HG03457 (cell line): Measurements from ENCODE around the gene DTX1.

ENCODE experiments used
- ATAC-seq: cut with Tn5 transposase; IDR thresholded peaks from one replicate; pipeline ENCODE4 v1.9.1; 2021; ENCODE audit warnings: moderate number of reproducible peaks; ENCODE audit not compliant: unreplicated experiment

Gene DTX1

DNA sequence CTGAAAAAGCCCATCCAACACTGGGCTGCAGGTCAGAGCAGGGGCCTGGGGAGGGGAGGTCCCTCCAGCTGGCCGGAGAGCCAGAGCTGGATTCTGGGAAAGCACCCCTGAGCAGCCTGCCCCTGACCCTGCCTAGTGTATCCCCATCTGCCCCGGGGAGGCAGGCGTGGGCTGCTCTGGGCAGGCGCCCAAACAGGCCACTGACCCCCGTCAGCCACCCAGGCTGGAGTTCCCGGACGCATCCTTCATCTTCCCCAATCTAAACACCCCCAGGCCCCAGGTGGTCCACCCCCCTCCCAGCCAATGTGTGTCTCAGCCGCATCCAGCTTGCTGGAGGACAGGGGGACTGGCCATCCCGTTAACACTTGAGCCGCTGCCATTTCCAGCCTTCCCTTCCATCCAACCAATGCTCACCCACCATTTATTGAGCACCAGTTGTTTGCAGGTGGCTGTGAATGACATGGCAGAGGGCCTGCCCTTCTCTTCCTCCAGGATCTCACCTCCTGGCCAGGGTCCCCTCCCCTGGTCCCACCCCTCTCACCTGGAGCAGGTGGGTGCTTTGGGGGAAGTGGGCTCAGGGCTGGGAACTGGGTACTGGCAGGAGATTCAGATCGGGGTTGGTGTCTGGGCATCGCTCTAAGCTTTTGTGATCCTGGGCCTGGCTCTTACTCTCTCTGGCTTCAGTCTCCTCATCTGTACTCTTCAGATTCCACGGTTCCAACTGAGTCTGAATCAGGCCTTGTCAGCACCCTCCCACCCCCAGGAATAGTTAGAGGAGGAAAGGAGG, 743 bp upstream of the DTX1 start:
- no peak for ATAC-seq

DNA sequence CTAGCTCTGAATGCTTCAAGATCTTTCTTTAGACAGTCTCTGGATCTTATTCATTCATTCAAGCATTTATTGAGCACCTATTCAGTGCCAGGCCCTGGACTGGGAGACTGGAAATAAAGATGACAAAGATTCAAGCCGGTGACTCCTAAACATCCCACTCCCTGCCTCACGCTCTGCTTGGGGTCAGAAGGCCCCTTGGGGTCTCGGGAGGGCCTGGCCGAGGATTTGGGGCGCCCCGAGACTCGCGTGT, 224 bp upstream of the DTX1 start:
- ATAC-seq = no peak

DNA sequence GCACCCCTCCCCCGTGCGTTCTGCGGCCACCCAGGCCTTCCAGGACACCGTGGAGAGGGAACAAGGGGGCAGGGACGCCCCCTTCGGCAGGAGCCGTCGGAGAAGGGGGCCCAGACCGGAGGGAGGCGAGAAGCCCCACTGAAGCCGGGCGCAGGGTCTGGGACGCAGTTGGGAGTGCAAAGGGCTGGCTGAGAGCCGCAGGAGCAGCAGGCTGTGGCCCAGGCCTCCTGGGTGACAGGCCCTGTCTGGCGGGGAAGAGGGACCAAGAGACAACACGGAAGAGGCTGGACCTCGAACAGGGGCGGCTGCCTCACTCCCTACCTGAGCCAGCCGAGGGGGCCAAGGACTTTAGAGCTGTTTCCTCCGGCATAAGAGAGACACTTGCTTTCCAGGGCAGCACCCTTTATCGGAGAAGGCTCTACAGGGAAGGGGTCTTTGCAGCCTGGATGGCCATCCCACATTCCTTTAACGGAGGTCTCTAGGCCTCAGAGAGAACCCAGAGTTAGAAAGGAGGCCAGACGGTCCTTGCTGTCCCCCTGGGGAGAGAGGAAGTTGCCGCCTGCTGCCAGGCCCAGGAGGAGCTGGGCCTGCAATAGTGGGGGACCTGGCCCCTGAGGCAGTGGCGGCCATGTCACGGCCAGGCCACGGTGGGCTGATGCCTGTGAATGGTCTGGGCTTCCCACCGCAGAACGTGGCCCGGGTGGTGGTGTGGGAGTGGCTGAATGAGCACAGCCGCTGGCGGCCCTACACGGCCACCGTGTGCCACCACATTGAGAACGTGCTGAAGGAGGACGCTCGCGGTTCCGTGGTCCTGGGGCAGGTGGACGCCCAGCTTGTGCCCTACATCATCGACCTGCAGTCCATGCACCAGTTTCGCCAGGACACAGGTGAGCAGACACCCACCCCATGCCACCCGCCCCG, 1.3 kb downstream of the DTX1 start:
- no peak for ATAC-seq

DNA sequence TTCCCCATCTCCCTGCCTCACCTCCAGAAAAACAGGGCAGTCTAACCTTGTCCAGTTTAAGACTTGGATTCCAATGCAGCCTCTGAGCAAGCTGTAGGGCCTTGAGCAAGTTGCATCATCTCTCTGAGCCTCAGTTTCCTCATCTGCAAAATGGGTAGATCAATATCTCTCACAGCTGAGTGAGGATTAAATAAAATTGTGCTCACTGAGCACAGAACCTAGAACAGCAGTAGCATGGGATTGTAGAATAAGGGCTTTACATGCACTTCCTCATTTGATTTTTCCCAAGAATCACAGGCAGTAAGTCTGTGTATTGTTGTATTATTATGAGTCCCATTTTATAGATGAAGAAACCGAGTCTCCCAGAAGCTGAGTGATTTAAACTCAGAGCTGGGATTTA, 2.0 kb downstream of the DTX1 start:
- ATAC-seq = no peak

DNA sequence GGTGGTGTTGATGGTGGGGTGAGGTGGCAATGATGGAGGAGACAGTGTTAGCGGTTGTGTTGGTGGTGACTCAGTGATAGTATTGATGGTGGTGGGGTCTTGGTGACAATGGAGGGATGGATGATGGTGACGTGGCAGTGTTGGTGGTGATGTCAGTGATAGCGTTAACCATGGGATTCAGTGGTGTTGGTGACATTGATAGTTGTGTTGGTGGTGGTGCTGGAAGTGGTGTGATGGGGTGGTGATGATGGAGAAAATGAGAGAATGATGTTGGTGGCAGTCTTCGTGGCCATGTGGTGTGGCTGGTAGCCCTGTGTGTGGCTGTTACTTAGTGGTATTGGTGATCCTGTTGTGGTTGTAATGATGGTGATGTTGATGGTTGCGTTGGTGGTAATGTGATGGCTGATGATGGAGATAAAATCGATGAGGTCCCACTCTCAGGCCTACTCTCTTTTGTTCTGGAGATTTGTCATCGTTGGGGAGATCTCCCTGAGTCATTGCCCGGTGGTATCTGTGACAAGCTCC, 2.6 kb downstream of the DTX1 start:
- no peak for ATAC-seq

DNA sequence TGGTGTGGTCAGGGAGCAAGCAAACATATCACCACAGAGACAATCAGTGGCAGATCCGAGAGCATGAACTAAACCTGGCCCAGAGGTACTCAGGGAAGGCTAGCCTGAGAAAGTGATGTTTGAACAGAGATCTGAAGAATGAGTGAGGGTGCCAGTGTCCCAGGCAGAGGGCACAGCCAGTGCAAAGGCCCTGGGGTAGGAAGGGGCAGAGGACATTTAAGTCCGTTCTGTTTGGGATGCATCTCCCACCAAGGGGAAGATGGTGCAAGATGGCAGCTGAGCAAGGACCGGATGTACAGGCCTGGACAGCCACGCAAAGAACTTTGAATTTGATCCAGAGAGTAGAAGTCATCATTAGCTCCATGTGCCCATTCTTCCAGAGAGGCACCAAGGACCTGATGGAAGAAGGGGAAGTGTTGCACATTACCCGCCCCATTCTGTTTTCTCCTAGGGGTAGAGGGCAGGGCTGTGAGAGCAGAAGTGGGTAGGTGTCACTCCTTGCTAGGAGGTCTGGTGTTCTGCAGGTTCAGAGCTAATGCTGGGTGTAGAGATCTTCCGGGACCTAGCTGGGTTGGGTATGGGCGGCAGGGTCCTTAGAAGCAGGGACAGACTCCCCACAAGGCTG, 3.9 kb downstream of the DTX1 start:
- ATAC-seq = no peak

DNA sequence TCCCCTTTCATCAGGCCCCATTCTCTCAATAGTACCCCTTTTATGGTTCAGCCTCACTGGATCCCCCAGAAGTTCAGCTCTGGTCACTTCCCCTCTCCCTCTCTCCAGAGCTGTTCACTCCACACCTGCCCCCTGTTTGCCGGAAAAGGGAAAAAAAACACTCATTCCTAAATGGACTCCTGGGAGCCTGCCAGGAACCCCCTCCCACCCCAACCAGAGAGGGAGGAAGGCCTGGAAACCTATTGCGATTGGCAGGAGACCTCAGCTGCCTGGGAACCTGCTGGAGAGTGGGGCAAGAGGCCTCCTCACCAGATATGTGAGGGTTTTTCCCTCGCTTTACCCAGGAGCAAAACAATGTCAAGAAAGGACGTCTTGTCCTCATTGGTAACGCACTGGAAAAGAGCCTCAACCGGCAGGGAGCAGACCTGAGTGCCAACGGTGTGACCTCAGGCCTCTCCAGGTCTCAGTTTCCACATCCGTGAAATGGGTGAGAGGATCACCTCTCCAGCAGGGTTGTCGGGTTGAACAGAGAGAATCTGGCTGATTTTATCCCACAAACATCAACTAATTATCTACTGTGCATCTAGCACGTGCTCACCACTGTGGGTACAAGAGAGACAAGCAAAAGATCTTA, 4.6 kb downstream of the DTX1 start:
- ATAC-seq = no peak

DNA sequence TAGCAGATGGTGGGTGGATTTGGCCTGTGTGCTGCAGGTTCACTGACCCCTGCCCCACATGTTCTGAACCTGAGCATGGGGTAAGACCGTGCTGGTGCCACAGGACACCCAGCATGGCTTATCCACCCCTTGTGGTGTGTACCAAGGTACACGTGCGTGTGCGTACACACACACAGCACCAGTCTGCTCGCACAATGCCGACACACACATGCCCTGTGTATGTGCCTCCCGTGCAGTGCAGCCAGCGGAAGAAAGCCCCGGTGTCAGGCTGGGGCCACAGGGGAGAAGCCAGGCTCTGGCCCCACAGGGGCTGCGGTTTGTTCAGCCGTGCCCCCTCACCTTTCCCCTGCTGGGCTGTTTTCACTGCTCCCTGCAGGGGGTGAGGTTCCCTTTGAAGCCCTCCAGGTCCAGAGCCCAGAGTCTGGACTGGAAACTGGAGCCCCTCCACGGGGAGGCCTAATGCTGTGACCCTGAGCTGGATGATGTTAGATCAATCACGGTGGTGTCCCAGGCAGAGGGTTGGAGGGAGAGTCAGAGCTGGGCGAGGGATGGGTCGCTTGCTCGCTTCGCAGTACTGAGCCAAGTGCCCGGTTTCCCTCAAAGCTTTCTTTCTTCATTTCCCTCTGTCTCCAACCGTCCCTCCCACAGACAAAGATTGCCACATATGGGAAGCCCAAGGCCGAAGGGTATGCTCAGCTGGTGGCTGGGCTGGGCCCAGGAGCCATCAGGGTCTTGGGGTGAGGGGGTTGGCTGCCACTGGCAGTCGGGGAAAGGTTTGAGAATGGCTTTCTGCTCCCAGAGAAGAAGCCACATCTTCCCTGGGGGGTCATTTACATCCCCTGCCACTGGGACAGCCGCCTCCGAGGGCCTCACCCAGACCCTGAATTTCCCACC, 6.2 kb downstream of the DTX1 start:
- no peak for ATAC-seq

DNA sequence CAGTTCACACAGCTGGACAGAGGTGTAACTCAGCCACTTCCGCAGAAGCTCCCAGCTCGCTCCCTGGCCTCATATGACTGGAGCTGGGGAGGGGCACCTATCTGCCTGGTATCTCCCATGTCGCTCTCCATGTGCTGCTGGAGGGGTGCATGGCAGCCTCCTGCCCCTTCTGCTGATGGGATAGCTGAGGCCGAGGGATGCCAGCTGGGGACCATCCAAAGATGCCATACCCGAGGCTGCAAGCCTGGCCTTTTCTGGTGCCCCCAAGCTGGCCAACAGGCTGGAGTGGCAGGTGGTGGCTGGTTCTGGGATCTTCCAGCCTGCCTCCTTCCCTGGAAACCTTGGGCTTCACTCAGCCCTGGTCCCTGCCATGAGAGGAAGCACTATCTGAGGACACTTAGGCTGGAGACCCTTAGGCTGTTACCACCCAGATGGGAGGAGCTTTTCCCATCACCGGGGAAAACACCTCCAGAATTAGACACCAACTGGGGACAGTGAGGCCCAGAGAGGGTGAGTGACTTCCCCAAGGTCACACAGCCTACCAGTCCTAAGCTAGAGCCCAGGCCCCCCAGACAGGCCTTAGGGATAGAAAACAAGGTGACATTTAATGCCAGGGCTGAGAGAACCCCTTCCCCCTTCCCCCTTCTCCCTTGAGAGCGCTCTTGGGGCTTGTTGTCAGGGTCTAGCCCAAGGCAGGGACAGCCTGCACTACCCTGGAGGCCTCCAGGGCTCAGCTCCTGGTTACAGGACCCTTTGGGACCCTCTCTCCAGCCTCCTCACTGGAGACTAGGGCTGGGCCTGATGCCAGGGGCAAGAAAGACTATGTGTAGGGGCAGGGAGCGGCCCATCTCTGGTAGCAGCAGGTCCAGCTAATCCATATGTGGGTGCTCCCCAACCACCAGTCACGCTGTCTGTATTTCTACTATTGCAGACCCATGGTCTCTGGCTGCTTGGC, 7.1 kb downstream of the DTX1 start:
- ATAC-seq = no peak

DNA sequence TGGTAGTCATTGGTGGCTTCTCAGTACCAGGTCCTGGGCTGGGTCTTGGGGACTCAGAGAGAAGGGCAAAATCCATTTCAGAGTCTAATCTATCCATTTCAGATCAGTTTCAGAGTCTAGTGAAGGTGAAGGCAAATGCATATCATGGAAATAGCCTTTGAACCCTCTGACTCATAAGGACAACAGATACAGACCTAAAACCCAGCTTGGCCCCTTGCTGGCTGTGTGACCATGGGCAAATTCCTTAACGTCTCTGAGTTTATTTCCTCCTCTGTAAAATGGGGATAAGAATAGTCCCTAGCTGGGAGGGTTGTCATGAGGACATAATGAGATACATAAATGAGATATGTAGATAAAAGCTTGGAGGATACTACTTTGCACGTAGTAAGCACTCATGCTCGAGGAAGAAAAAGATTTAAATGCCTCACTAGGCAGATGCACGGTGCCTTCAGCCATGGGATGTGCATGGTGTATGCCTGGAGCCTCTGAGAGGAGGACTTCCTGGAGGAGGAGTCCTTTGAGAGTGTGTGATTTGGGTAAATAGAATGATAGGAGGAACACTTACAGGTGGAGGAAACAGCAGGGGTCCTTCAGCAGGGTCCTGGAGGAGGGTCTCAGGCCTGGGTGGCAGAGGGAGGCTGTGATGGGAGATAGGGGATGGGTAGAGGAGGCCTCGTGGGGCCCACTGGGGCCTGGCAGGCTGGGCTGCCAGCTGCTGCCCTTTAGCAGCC, 8.0 kb downstream of the DTX1 start:
- ATAC-seq = no peak

DNA sequence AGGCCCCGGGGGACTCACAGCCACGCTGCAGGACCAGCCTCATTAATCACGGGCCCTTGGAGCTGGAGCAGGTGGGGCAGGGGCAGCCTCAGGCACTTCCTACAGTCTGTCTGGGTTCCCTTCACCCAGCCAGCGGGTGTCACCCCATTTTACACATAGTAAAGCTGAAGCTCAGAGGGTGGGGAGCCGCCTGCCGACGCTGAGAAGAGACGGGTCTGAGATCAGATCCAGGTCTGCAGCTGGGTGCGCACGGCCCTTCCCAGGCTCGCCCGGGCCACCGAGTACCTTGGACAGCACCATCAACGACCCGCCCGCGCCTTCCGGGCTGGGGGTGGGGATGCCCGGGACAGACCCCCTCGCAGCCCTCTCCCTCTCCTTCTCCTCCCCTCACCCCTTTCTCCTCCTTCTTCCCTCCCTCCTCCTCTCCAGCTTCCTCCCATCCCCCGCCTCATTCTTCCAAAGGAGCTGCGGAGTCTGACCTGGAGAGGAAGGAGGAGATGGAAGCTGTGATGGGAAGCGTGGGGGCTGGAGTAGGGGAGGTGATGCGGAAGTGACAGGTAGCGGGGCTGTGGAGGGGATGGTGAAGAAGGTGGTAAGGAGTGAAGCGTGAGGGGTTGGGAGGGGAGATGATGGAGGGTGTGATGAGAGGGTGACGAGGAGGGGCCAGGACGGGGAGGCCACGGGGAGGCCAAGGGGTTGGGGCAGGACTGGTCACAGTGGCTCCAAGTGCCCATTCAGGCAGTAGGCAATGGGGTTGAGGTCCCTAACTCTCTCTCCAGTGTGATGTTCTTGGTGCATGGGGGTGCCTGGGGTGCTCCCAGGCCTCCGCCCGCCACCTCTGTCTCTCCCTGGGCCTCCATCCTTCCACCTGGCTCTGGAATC, 8.8 kb downstream of the DTX1 start:
- ATAC-seq = no peak

DNA sequence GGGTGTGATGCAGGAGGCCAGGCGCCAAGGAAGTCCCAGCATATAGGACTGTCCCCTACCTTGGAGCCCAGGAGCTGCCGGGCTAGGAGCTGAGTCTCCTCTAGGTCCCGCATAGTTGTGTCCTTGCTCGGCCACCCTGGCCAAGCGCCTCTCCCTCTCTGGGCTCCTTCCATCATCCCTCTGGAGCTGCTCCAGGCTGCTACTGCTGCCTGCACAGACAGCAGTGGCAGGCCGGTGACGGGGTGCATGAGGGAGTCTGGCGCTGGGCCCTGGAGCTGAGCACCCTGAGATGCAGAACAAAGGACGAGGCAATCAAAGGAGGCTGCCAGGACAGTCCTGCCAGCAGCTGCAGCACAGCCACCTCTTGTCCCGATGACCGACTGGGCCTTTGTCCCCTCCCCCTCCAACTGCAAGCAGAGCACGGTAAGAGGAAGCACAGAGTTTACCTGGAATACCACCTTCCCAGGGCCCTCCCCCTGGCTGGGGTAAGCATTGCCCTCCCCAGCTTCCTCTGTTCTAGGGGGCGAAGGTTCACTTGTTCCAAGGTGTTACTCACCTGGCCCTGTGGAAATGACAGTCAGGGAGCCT, 10.4 kb downstream of the DTX1 start:
- ATAC-seq = no peak

DNA sequence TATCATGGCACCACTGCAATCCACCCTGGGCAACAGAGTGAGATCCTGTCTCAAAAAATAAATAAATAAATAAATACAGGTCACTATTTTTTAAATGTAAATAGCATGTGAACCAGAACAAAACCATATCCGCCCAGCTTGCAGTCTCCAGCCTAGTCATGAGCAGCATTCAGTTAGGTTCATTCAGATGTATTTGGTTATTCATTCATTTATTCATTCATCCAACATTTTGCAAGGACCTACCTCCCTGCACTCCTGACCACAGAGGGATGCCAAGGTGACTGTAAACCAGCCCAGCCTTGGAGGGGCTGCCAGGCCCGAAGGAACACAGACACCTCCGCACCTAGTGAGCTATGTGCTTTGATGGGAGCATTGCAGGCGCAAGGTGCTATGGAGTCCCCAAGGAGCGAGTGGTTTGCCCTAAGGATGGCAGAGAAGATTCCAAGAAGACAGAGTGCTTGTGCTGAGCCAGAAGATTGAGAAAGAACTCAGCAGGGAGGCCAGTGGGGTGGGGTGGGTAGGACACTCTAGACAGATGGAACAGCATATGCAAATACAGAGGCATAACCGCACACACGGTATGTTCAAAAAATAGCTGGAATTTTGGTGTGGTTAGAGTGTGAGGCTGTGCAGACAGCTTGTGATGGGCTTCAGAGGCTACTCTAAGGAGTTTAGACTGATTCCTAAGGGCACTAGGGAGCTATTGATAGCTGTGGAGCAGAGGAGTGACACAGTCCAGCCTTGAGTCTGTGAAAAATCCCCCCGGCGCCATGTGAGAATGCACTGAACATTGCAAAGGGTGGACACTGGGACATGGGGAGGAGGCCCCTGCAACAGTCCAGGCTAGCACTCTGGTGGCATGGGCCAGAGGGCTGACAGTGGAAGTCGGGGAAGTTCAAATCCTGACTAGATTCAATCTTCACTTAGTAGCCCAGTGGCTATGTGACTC, 11.7 kb downstream of the DTX1 start:
- ATAC-seq = no peak

DNA sequence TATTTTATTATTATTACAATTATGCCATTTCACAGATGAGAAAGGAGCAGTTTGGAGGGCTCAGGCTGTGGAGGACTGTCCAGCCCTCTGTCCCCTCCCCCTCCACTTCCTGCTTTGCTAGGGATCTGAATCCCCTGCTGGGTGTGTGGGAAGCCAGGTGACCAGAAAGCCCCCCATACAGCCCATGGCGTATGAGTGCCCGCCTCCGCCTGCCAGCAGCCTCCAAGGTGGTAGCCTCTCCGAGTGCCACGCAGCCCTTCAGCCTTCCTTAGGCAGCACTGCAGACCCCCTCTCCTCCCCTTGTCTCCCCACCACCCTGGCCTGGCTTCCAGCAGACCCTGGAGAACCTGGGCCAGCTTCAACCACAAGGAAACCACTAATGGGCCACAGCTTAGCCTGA, 12.6 kb downstream of the DTX1 start:
- ATAC-seq = no peak

DNA sequence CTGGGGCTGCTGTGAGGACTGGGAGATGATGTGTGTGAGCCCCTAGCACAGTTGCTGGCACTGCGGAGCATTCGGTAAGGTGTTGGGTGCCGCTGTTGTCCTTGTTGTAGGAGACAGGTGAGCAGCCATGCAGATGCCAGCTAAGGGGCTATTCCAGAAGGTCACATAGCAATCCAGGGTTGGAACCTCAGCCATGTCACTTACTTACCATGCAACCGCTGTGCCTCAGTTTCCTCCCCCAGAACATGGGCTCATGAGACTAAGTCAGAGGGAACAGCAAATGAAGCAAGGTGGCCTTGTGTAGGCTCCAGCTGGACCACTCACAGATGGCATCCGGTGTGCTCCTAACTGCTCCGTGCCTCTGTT, 13.2 kb downstream of the DTX1 start:
- ATAC-seq = no peak
